Panc1 (cell line): ENCODE data around the gene SLC4A1. TPM values are rescaled to one million over a fixed set of nuclear protein-coding genes. Genes with fewer than 3 reads are reported as not detected.

Experiments
- ATAC-seq: fragments of 200-7000 bp; cut with Tn5 transposase; 2 replicates; pipeline ENCODE4 v1.9.1; 2020; ENCODE audit warnings: mild to moderate bottlenecking, moderate library complexity
- BruUV-seq: library from RNA; stranded (reverse); fragments of 400-500 nt; replicated peaks from 2 replicates; lab custom pipeline; 2021; lab: Mats Ljungman, UMichigan
- CTCF ChIA-PET: fragments of 300-600 bp; sonication (Branson Sonifier 250); formaldehyde crosslinking; loops from one replicate; lab custom pipeline; 2022; ENCODE audit warnings: antibody characterized with exemption; lab: Charles Lee
- POLR2A ChIA-PET: fragments of 300-600 bp; sonication (Branson Sonifier 250); formaldehyde crosslinking; loops from one replicate; lab custom pipeline; 2022; ENCODE audit warnings: antibody characterized with exemption; lab: Charles Lee
- DNase-seq: peaks from one replicate; pipeline ENCODE4 v3.0.0-alpha.2; 2010; ENCODE audit warnings: low read depth, low spot score
- H3K27ac ChIP-seq: 2 replicates; pipeline ENCODE4 v1.5.1; 2011; ENCODE audit warnings: mild to moderate bottlenecking, low read length, inconsistent platforms
- H3K27me3 ChIP-seq: fragments of 200-500 bp; sonication (Bioruptor generic); 2 replicates; pipeline ENCODE4 v1.6.0; 2014; ENCODE audit warnings: low read length, inconsistent platforms; ENCODE audit not compliant: control insufficient read depth, insufficient read depth
- H3K36me3 ChIP-seq: fragments of 200-500 bp; sonication (Bioruptor generic); 2 replicates; pipeline ENCODE4 v1.5.1; 2014; ENCODE audit warnings: inconsistent platforms, mild to moderate bottlenecking, low read length, moderate library complexity; ENCODE audit not compliant: control insufficient read depth, insufficient read depth
- H3K4me1 ChIP-seq: 2 replicates; pipeline ENCODE4 v1.5.1; 2011; ENCODE audit warnings: inconsistent platforms, mild to moderate bottlenecking, low read length, moderate library complexity; ENCODE audit not compliant: control insufficient read depth, insufficient read depth
- H3K4me3 ChIP-seq, 2 experiments: 2 replicates each; pipeline ENCODE4 v1.5.1; 2011 to 2012; ENCODE audit warnings: low read depth in 2 of 2, low read length in 2 of 2, mild to moderate bottlenecking in 2 of 2, inconsistent platforms in 1 of 2, moderate library complexity in 1 of 2
- H3K9me3 ChIP-seq: fragments of 200-500 bp; sonication (Bioruptor generic); 2 replicates; pipeline ENCODE4 v1.5.1; 2014; ENCODE audit warnings: low read depth, mild to moderate bottlenecking, inconsistent platforms, low read length, moderate library complexity; ENCODE audit not compliant: control insufficient read depth, insufficient read depth
- CTCF ChIP-seq: fragments of 450-650 bp; IDR thresholded peaks from 2 replicates; pipeline ENCODE4 v1.5.1; 2017; ENCODE audit warnings: mild to moderate bottlenecking
- POLR2AphosphoS5 ChIP-seq: IDR thresholded peaks from 2 replicates; pipeline ENCODE4 v1.6.1; 2012; ENCODE audit warnings: mild to moderate bottlenecking, low read depth, low read length, moderate library complexity
- REST ChIP-seq, 2 experiments: IDR thresholded peaks; 2 replicates each; pipeline ENCODE4 v1.6.1; 2011 to 2012; ENCODE audit warnings: low read depth in 2 of 2, control low read depth in 1 of 2, low read length in 1 of 2, mild to moderate bottlenecking in 1 of 2, moderate library complexity in 1 of 2; ENCODE audit not compliant: insufficient read depth in 1 of 2
- SIN3A ChIP-seq: IDR thresholded peaks from 2 replicates; pipeline ENCODE4 v1.6.1; 2012; ENCODE audit warnings: low read depth, mild to moderate bottlenecking, low read length, moderate library complexity, borderline replicate concordance; ENCODE audit not compliant: insufficient read depth
- TCF7L2 ChIP-seq: IDR thresholded peaks from 2 replicates; pipeline ENCODE4 v1.6.1; 2011; ENCODE audit warnings: mild to moderate bottlenecking, low read depth, low read length, inconsistent platforms
- in situ Hi-C: cut with HindIII; loops from 2 replicates; pipeline ENCODE4 v1.10.0; 2016; ENCODE audit warnings: low sequenced_read_pairs, low pct_unique_long_range_greater_than_20kb
- intact Hi-C: fragments of 100-400 bp; cut with micrococcal nuclease; formaldehyde crosslinking; loops from one replicate; pipeline ENCODE4 v1.10.0; 2022; ENCODE audit not compliant: unreplicated experiment
- total RNA-seq: library from RNA; stranded (reverse); gene quantifications from one replicate; pipeline ENCODE4 v1.2.1, GENCODE V29; 2021; ENCODE audit not compliant: unreplicated experiment

The SLC4A1 gene
- total RNA-seq, 1 experiment from 2014 or later, result not detected

DNA sequence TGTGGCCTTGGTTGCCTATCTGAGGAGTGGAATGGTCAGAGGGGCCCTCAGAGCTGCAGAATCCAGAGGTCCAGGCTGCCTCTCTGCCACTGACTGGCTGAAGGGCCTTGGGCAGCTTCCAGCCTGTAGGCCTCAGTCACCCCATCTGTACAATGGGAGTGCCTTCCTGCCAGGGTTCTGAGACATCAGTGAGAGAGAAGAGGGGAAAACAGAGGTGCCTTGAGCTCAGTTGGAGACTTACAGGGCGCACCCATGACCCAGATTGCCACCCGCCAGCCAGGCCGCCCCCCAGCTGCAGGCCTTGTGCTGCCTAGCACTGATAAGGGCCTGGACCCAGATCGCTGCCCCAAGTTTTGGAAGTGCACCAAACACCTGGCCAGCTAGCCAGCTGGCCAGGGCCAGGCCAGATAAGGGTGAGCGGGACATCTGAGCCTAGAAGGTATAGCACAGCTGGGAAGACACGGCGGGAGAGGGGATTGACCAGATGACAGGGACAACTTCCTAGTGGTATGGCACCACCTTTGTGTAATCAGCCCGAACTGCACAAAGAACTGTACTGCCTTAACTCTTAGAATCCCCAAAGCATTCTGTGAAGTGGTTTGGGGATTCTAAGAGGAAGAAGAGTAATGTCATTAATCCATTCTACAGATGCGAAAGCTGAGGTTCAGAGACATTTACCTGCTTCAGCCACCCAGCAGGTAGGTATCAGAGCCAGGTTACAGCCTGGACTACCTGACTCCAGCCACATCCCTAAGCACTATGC lies 1.4 kb downstream of the SLC4A1 start:
- DNase-seq (no peak), ATAC-seq (peak; percentile 56; the same call in 1 of the 2 replicates)
- BruUV-seq, result no TSS peak
- intact Hi-C loops (no loop called here), in situ Hi-C loops (no loop called here)
- POLR2A ChIA-PET, result no interaction called here
- Histone ChIP-seq H3K27ac (no peak overlapping the region), H3K27me3 (no peaks in the 10 kb centered on the region), H3K4me1 (no peaks in the 10 kb centered on the region; the same call in none of the 2 replicates), H3K36me3 (no peaks in the 10 kb centered on the region), H3K9me3 (no peaks in the 10 kb centered on the region), H3K4me3 (no peak overlapping the region)
- TF ChIP-seq TCF7L2, result no peak
- TF ChIP-seq POLR2AphosphoS5, result no peak
- no peak for TF ChIP-seq CTCF
- TF ChIP-seq SIN3A, result no peak
- TF ChIP-seq REST (IDR thresholded peaks at IDR 0.05; ENCODE audit: insufficient read depth in 1 of 2, low read depth in 2 of 2, low read length in 1 of 2), result no peak
- CTCF ChIA-PET, result interaction anchor here (0.6 kb wide), 1 partner anchor 11 kb away, joined by 5 read pairs; no protein-coding TSS in a partner anchor

DNA sequence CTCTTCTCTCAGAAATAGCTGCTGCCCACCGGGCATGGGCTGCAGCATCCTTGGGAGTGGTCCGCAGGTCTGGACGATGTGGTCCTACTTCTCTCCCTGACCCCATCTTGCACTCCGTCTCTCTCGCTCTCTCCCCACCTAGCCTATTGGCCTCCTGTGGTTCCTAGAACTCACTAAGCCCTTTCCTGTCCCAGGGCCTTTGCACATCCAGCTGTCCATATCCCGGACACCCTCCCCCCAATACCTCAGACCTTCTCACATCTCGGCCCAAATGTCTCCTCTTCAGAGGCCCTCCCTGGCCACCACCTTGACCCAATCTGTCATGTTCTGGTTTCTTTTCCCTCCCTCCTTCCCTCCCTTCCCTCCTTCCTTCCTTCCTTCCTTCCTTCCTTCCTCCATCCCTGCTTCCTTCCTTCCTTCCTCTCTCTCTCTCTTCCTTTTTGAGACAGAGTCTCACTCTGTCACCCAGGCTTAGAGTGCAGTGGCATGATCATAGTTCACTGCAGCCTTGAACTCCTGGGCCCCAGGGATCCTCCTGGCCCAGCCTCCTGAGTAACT lies 4.5 kb downstream of the SLC4A1 start:
- no peaks in the 10 kb centered on the region for H3K4me1 ChIP-seq
- H3K36me3 ChIP-seq, result no peaks in the 10 kb centered on the region
- no peaks in the 10 kb centered on the region for H3K27me3 ChIP-seq
- in situ Hi-C loops (no loop called here), intact Hi-C loops (no loop called here)
- no peak overlapping the region for H3K27ac ChIP-seq
- ChIA-PET POLR2A (interaction anchor here (0.6 kb wide), 1 partner anchor 53 kb away, joined by 10 read pairs; no protein-coding TSS in a partner anchor), CTCF (no interaction called here)
- no peak for TF ChIP-seq CTCF
- TF ChIP-seq REST (IDR thresholded peaks at IDR 0.05; ENCODE audit: insufficient read depth in 1 of 2, low read depth in 2 of 2, low read length in 1 of 2), result no peak
- TF ChIP-seq TCF7L2, result no peak
- no peak for TF ChIP-seq POLR2AphosphoS5
- no peak for TF ChIP-seq SIN3A
- DNase-seq (no peak), ATAC-seq (no peak)
- no peaks in the 10 kb centered on the region for H3K9me3 ChIP-seq
- H3K4me3 ChIP-seq, result no peak overlapping the region
- BruUV-seq, result no TSS peak
